Liver (tissue), 9 donors: ENCODE data around the gene CRISP3. TPM values are rescaled to one million over a fixed set of nuclear protein-coding genes. Genes with fewer than 3 reads are reported as not detected.

Experiments
- DNase-seq: peaks from one replicate; pipeline ENCODE4 v3.0.0-alpha.2; 2017; ENCODE audit warnings: low spot score
- H3K27ac ChIP-seq, 2 donors: one replicate each; pipeline ENCODE4 v1.7.0; 2013; ENCODE audit warnings: inconsistent platforms in 2 of 2, low read length in 2 of 2, control low read depth in 1 of 2, low read depth in 1 of 2, mild to moderate bottlenecking in 1 of 2
- H3K27me3 ChIP-seq, 4 donors: one replicate each; pipeline versions ENCODE4 v1.6.1 to v1.7.0; 2013; ENCODE audit warnings: low read length in 3 of 4, inconsistent platforms in 1 of 4, mild to moderate bottlenecking in 1 of 4, moderate library complexity in 1 of 4; ENCODE audit not compliant: control insufficient read depth in 4 of 4, insufficient read depth in 4 of 4
- H3K36me3 ChIP-seq, 4 donors: one replicate each; pipeline versions ENCODE4 v1.6.1 to v1.7.0; 2013; ENCODE audit warnings: low read length in 3 of 4, mild to moderate bottlenecking in 3 of 4, low read depth in 1 of 4, moderate library complexity in 1 of 4; ENCODE audit not compliant: control insufficient read depth in 4 of 4, insufficient read depth in 3 of 4
- H3K4me1 ChIP-seq, 4 donors: one replicate each; pipeline versions ENCODE4 v1.6.1 to v1.7.0; 2013; ENCODE audit warnings: low read length in 3 of 4, mild to moderate bottlenecking in 3 of 4, moderate library complexity in 1 of 4; ENCODE audit not compliant: control insufficient read depth in 4 of 4, insufficient read depth in 4 of 4
- H3K4me3 ChIP-seq, 3 donors: one replicate each; pipeline versions ENCODE4 v1.6.1 to v1.7.0; 2013; ENCODE audit warnings: low read length in 3 of 3, control low read depth in 1 of 3, low read depth in 1 of 3, mild to moderate bottlenecking in 1 of 3
- H3K9ac ChIP-seq, 2 donors: one replicate each; pipeline ENCODE4 v1.7.0; 2013; ENCODE audit warnings: low read length in 2 of 2, mild to moderate bottlenecking in 2 of 2, moderate library complexity in 2 of 2, control low read depth in 1 of 2, low read depth in 1 of 2
- H3K9me3 ChIP-seq, 4 donors: one replicate each; pipeline versions ENCODE4 v1.6.1 to v1.7.0; 2013; ENCODE audit warnings: low read length in 3 of 4; ENCODE audit not compliant: control insufficient read depth in 4 of 4
- EGR1 ChIP-seq, 2 donors: IDR thresholded peaks; 2 replicates each; pipeline ENCODE4 v1.6.1; 2016 to 2018; ENCODE audit warnings: antibody characterized with exemption in 2 of 2, low read depth in 2 of 2
- FOXA1 ChIP-seq: IDR thresholded peaks from 2 replicates; pipeline ENCODE4 v1.6.1; 2016; ENCODE audit warnings: antibody characterized with exemption
- FOXA2 ChIP-seq: IDR thresholded peaks from 2 replicates; pipeline ENCODE4 v1.6.1; 2016; ENCODE audit warnings: antibody characterized with exemption
- GABPA ChIP-seq, 2 donors: IDR thresholded peaks in 1 of 2; conservative IDR thresholded peaks in 1 of 2; 2 replicates each; pipeline ENCODE4 v1.6.1; 2016; ENCODE audit warnings: antibody characterized with exemption in 2 of 2, mild to moderate bottlenecking in 1 of 2, moderate library complexity in 1 of 2
- JUND ChIP-seq, 2 donors: IDR thresholded peaks; 2 replicates each; pipeline ENCODE4 v1.6.1; 2016; ENCODE audit warnings: antibody characterized with exemption in 2 of 2
- NR2F2 ChIP-seq: IDR thresholded peaks from 2 replicates; pipeline ENCODE4 v1.6.1; 2016; ENCODE audit warnings: antibody characterized with exemption
- RAD21 ChIP-seq, 2 donors: IDR thresholded peaks; 2 replicates each; pipeline ENCODE4 v1.6.1; 2016; ENCODE audit warnings: antibody characterized with exemption in 2 of 2, mild to moderate bottlenecking in 2 of 2
- RXRA ChIP-seq, 2 donors: IDR thresholded peaks; 2 replicates each; pipeline ENCODE4 v1.6.1; 2017 to 2018; ENCODE audit warnings: antibody characterized with exemption in 2 of 2, mild to moderate bottlenecking in 1 of 2
- SP1 ChIP-seq: IDR thresholded peaks from 2 replicates; pipeline ENCODE4 v1.6.1; 2018; ENCODE audit warnings: antibody characterized with exemption, mild to moderate bottlenecking
- TAF1 ChIP-seq: conservative IDR thresholded peaks from 2 replicates; pipeline ENCODE4 v1.6.1; 2016; ENCODE audit warnings: antibody characterized with exemption, mild to moderate bottlenecking
- YY1 ChIP-seq: IDR thresholded peaks from 2 replicates; pipeline ENCODE4 v1.6.1; 2016; ENCODE audit warnings: antibody characterized with exemption, mild to moderate bottlenecking
- ZBTB33 ChIP-seq: IDR thresholded peaks from 2 replicates; pipeline ENCODE4 v1.6.1; 2016; ENCODE audit warnings: antibody characterized with exemption
- WGBS: extraction: QIAGEN DNeasy Blood & Tissue Kit; methylation state at CpG from one replicate; pipeline ENCODE4 v1.1.7; 2013; 5-methylcytosine and 5-hydroxymethylcytosine counted together
- polyA plus RNA-seq, 2 donors: library from polyadenylated mRNA; stranded (reverse) in 1 of 2; unstranded in 1 of 2; fragments of 200-250 nt in 1 of 2; fragments of >200 nt in 1 of 2; fragmentation: Nextera tagmentation in 1 of 2; extraction: Ambion mirVana in 1 of 2; gene quantifications; one replicate each; pipeline versions ENCODE4 v1.2.1 to v1.2.3, GENCODE V29; 2013 to 2015
- total RNA-seq, 2 donors: library from RNA; depleted of rRNA; stranded (reverse); fragments of >200 nt; gene quantifications; one replicate each; pipeline ENCODE4 v1.2.3, GENCODE V29; 2014
- TF ChIP-seq, protein P1 (sequence below): IDR thresholded peaks from 2 replicates; pipeline ENCODE4 v1.6.1; 2016; ENCODE audit warnings: antibody characterized with exemption, mild to moderate bottlenecking
- TF ChIP-seq, protein P2 (sequence below): fragments of 150-350 bp; IDR thresholded peaks from 2 replicates; pipeline ENCODE4 v1.5.1; 2017; ENCODE audit warnings: improper control_type of control experiment, low read depth, low read length; ENCODE audit not compliant: missing input control
- TF ChIP-seq, protein P3 (sequence below): IDR thresholded peaks from 2 replicates; pipeline ENCODE4 v1.6.1; 2016; ENCODE audit warnings: antibody characterized with exemption
- donor health status: healthy.
- donor health status: healthy.
- donor health status: healthy.
- donor health status: healthy.
- donor health status: healthy.

CRISP3 gene
- total and polyA plus RNA-seq, 4 donors: 0.08 to 1.1 (median 0.33) TPM; not detected in 1

DNA sequence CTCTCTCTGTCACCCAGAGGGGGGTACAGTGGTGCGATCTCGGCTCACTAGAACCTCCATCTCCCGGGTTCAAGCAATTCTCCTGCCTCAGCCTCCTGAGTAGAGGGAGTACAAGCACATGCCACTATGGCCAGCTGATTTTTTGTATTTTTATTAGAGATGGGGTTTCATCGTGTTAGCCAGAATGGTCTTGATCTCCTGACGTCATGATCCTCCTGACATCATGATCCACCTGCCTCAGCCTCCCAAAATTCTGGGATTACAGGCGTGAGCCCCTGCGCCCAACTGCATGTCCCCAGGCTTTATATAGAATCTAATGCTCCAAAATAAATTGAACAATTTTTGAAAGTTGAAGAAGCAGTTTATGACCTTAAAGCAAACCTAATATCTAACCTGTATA lies 23.8 kb downstream of the CRISP3 start:
- no peak for TF ChIP-seq NR2F2
- no peak for TF ChIP-seq RXRA (IDR thresholded peaks at IDR 0.05)
- TF ChIP-seq TAF1: no peak
- no peak for TF ChIP-seq RAD21 (IDR thresholded peaks at IDR 0.05)
- TF ChIP-seq GABPA (IDR thresholded peaks at IDR 0.05 in 1 of 2, conservative IDR thresholded peaks at IDR 0.05 in 1 of 2): no peak
- Histone ChIP-seq H3K27ac (no peak overlapping the region), H3K36me3 (no peaks in the 10 kb centered on the region), H3K27me3 (no peaks in the 10 kb centered on the region), H3K9me3 (peaks cover 0 to 3% (median 0%) of the 10 kb centered on the region in 4 donors), H3K4me1 (no peaks in the 10 kb centered on the region), H3K4me3 (no peak overlapping the region), H3K9ac (no peak overlapping the region)
- DNase-seq: no peak
- 84% methylated on average over 7 of the region's 7 CpGs for WGBS

DNA sequence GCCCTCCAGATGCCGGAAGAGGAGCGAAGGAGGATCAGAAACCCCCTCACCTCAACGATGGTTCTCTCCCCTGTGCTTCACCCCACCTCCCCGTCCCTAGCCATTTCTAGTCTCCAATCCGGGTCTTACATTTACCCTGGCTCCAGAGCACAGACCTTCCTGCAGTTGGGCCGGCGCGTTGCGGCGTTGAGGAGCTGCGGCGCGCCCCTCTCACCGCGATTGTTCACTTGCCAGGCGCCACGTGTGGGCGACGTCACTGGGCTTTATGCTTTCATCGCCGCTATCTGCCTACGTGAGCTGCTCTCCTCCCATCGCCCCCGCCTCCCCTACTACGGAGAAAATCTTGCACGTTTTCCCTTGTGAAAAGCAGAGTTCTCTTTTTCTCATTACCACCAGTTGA lies 30.8 kb downstream of the CRISP3 start, which contains the start of gene CRISP2:
Gene CRISP2 (minus strand): TSS at position 198 of the 400 bp plus-strand sequence. CDS start 4,347 bp downstream, outside the sequence.
- Histone ChIP-seq H3K36me3 (no peaks in the 10 kb centered on the region), H3K27me3 (no peaks in the 10 kb centered on the region), H3K9ac (no peak within 1 kb of the TSS), H3K4me3 (no peak within 1 kb of the TSS), H3K4me1 (no peaks in the 10 kb centered on the region), H3K27ac (no peak within 1 kb of the TSS), H3K9me3 (no peaks in the 10 kb centered on the region)
- DNase-seq: no peak
- no peak for TF ChIP-seq JUND (IDR thresholded peaks at IDR 0.05)
- 32% methylated on average over 26 of the region's 26 CpGs for WGBS

GRCh38 chr6:49698478-49698877 lies 45.7 kb downstream of the CRISP3 start:
- Histone ChIP-seq H3K27ac (no peak overlapping the region), H3K4me3 (no peak overlapping the region), H3K4me1 (no peaks in the 10 kb centered on the region), H3K9ac (no peak overlapping the region), H3K27me3 (no peaks in the 10 kb centered on the region), H3K9me3 (peaks cover 0 to 5% (median 1%) of the 10 kb centered on the region in 4 donors), H3K36me3 (no peaks in the 10 kb centered on the region)
- DNase-seq: no peak
- TF ChIP-seq ZBTB33: no peak
- no peak for TF ChIP-seq SP1
- no peak for TF ChIP-seq FOXA2
- TF ChIP-seq RXRA (IDR thresholded peaks at IDR 0.05): no peak
- TF ChIP-seq YY1: no peak
- TF ChIP-seq, protein P1, sequence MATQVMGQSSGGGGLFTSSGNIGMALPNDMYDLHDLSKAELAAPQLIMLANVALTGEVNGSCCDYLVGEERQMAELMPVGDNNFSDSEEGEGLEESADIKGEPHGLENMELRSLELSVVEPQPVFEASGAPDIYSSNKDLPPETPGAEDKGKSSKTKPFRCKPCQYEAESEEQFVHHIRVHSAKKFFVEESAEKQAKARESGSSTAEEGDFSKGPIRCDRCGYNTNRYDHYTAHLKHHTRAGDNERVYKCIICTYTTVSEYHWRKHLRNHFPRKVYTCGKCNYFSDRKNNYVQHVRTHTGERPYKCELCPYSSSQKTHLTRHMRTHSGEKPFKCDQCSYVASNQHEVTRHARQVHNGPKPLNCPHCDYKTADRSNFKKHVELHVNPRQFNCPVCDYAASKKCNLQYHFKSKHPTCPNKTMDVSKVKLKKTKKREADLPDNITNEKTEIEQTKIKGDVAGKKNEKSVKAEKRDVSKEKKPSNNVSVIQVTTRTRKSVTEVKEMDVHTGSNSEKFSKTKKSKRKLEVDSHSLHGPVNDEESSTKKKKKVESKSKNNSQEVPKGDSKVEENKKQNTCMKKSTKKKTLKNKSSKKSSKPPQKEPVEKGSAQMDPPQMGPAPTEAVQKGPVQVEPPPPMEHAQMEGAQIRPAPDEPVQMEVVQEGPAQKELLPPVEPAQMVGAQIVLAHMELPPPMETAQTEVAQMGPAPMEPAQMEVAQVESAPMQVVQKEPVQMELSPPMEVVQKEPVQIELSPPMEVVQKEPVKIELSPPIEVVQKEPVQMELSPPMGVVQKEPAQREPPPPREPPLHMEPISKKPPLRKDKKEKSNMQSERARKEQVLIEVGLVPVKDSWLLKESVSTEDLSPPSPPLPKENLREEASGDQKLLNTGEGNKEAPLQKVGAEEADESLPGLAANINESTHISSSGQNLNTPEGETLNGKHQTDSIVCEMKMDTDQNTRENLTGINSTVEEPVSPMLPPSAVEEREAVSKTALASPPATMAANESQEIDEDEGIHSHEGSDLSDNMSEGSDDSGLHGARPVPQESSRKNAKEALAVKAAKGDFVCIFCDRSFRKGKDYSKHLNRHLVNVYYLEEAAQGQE: no peak
- TF ChIP-seq, protein P2, sequence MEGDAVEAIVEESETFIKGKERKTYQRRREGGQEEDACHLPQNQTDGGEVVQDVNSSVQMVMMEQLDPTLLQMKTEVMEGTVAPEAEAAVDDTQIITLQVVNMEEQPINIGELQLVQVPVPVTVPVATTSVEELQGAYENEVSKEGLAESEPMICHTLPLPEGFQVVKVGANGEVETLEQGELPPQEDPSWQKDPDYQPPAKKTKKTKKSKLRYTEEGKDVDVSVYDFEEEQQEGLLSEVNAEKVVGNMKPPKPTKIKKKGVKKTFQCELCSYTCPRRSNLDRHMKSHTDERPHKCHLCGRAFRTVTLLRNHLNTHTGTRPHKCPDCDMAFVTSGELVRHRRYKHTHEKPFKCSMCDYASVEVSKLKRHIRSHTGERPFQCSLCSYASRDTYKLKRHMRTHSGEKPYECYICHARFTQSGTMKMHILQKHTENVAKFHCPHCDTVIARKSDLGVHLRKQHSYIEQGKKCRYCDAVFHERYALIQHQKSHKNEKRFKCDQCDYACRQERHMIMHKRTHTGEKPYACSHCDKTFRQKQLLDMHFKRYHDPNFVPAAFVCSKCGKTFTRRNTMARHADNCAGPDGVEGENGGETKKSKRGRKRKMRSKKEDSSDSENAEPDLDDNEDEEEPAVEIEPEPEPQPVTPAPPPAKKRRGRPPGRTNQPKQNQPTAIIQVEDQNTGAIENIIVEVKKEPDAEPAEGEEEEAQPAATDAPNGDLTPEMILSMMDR: no peak
- TF ChIP-seq FOXA1: no peak
- TF ChIP-seq EGR1 (IDR thresholded peaks at IDR 0.05; ENCODE audit: low read depth in 2 of 2): no peak
- TF ChIP-seq, protein P3, sequence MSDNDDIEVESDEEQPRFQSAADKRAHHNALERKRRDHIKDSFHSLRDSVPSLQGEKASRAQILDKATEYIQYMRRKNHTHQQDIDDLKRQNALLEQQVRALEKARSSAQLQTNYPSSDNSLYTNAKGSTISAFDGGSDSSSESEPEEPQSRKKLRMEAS: no peak
- TF ChIP-seq NR2F2: no peak
